GM10266 (cell line): ENCODE data around the gene CLPX.

Experiments used
- DNase-seq: peaks from one replicate; pipeline ENCODE4 v3.0.0; 2012; ENCODE audit errors: extremely low spot score
- CTCF ChIP-seq: IDR thresholded peaks from 2 replicates; pipeline ENCODE4 v1.5.1; 2012; ENCODE audit warnings: mild to moderate bottlenecking, low read depth; ENCODE audit not compliant: control insufficient read depth, insufficient read depth; ENCODE audit errors: missing control alignments

Gene CLPX

GRCh38 chr15:65206750-65207149 is 21.6 kb upstream of the CLPX start:
- no peak for TF ChIP-seq CTCF
- no peak for DNase-seq

GRCh38 chr15:65204931-65205660 is 20.0 kb upstream of the CLPX start:
- no peak for TF ChIP-seq CTCF
- DNase-seq = no peak

- DNase-seq = no peak
- no peak for TF ChIP-seq CTCF
Observed at GRCh38 chr15:65204236-65204930, 19.2 kb upstream of the CLPX start.

GRCh38 chr15:65201918-65202317 is 16.8 kb upstream of the CLPX start:
- DNase-seq = no peak
- no peak for TF ChIP-seq CTCF

GRCh38 chr15:65198571-65198970 is 13.4 kb upstream of the CLPX start:
- no peak for TF ChIP-seq CTCF
- no peak for DNase-seq

- DNase-seq = no peak
- no peak for TF ChIP-seq CTCF
Observed at GRCh38 chr15:65197337-65197645, 12.1 kb upstream of the CLPX start.

- DNase-seq = no peak
- TF ChIP-seq CTCF = no peak
Observed at GRCh38 chr15:65196637-65197336, 11.6 kb upstream of the CLPX start.
